ENCODE measurements around the gene SFMBT1. TPM values are rescaled to one million over a fixed set of nuclear protein-coding genes. Genes with fewer than 3 reads are reported as not detected.

Gene SFMBT1
- polyA plus RNA-seq, 3 donors, result 0.61 to 2.7 (median 0.91) TPM

DNA sequence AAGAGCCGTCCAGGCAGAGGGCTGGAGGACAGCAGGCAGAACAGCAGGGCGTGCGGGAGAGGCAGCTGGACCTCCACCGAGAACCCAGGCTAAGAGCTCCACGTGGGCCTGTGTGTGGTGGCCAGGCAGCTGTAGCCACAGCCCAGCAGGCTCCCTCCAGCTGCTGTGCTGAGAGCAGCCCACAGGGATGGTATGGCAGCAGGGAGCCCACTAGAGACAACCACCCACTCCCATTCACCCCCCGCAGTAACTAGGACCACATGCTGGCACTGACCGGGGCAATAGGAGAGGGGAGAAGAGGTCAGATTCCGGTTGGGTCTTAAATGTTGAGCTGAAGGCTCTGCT, 185.5 kb downstream of the SFMBT1 start:
- no peak overlapping the region for H3K4me3 Mint-ChIP-seq
- H3K27me3 Mint-ChIP-seq (ENCODE audit: low read depth in 3 of 3), result peaks cover 0 to 3% (median 0%) of the 10 kb centered on the region in 3 donors
- intact Hi-C loops (cut with micrococcal nuclease), result no loop called here
- H2AFZ ChIP-seq (ENCODE audit: insufficient read depth, low read depth, low read length, poor library complexity, severe bottlenecking), result no peak overlapping the region
- H3K9ac ChIP-seq (ENCODE audit: insufficient read depth, low read length, poor library complexity, severe bottlenecking), result no peak overlapping the region
- H3K27ac ChIP-seq (ENCODE audit: low read depth in 1 of 2, low read length in 2 of 2), result no peak overlapping the region
- peaks cover 57% of the 10 kb centered on the region for H4K20me1 ChIP-seq (ENCODE audit: insufficient read depth, low read length)
- peaks cover 14 to 23% (median 18%) of the 10 kb centered on the region in 7 donors for H3K9me3 Mint-ChIP-seq
- peaks cover 12% of the 10 kb centered on the region in 2 donors for H3K9me3 ChIP-seq (replicated peaks in 1 of 2; ENCODE audit: control insufficient read depth in 1 of 2, insufficient read depth in 1 of 2, low read length in 2 of 2)
- no peaks in the 10 kb centered on the region for H3K4me1 ChIP-seq (ENCODE audit: control insufficient read depth in 1 of 2, insufficient read depth in 2 of 2, low read length in 2 of 2)
- H3K79me2 ChIP-seq (ENCODE audit: insufficient read depth, low read length), result no peaks in the 10 kb centered on the region
- H3K27me3 ChIP-seq (ENCODE audit: control insufficient read depth in 2 of 2, insufficient read depth in 2 of 2, low read length in 2 of 2), result no peaks in the 10 kb centered on the region
- no peak overlapping the region for H3K4me3 ChIP-seq (replicated peaks in 1 of 3; ENCODE audit: low read depth in 2 of 3, low read length in 3 of 3)
- 97% methylated on average over 7 of the region's 8 CpGs for WGBS (ENCODE audit: insufficient coverage)
- H3K36me3 Mint-ChIP-seq, result peaks cover 37 to 44% of the 10 kb centered on the region in 2 donors
- peaks cover 12 to 26% of the 10 kb centered on the region in 2 donors for H3K36me3 ChIP-seq (replicated peaks in 1 of 2; ENCODE audit: control insufficient read depth in 1 of 2, insufficient read depth in 2 of 2, low read length in 2 of 2)
- TF ChIP-seq, protein P1, sequence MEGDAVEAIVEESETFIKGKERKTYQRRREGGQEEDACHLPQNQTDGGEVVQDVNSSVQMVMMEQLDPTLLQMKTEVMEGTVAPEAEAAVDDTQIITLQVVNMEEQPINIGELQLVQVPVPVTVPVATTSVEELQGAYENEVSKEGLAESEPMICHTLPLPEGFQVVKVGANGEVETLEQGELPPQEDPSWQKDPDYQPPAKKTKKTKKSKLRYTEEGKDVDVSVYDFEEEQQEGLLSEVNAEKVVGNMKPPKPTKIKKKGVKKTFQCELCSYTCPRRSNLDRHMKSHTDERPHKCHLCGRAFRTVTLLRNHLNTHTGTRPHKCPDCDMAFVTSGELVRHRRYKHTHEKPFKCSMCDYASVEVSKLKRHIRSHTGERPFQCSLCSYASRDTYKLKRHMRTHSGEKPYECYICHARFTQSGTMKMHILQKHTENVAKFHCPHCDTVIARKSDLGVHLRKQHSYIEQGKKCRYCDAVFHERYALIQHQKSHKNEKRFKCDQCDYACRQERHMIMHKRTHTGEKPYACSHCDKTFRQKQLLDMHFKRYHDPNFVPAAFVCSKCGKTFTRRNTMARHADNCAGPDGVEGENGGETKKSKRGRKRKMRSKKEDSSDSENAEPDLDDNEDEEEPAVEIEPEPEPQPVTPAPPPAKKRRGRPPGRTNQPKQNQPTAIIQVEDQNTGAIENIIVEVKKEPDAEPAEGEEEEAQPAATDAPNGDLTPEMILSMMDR (IDR thresholded peaks at IDR 0.05), result no peak
- no peaks in the 10 kb centered on the region for H3K4me1 Mint-ChIP-seq
- no peak overlapping the region for H3K4me2 ChIP-seq (replicated peaks; ENCODE audit: extremely low read depth, low read length, poor library complexity, severe bottlenecking)
- no peak for DNase-seq
- H3K27ac Mint-ChIP-seq, result peak overlapping the region in 2 of 7 donors; percentile 10 to 21

DNA sequence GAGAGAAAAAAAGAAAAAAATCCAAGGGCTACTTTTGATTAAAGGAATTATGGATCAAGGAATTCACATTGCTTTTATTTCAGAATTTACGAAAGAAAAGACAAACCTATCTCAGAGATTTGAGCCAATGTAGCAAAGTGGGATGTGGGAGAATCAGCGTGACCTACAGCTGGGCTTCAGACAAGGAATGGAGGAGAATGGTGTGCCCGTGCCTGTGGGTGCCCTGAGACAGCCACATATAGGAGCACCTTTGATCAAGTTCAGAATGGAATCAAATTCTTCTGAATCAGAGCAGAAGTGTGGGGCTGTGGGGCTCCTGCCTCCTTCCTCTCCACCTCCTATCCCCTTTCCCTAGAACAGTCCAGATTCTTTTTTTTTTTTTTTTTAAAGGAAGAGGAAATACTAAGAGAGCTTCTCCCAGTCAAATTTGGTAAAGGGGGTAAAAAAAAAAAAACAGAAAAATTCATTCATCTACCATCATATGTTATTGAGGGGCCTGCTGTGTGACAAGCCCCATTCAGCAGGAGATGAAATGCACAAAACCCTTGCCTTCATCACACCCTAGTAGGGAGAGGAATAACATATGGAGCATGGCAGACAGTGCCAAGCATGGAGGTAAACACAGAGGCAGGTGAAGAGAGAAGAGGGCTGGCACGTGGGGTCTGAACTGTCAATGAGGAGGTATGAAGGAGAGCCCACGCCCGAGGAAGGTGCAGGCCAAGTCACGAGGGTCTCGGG, 186.0 kb downstream of the SFMBT1 start:
- 100% methylated on average over 5 of the region's 8 CpGs for WGBS (ENCODE audit: insufficient coverage)

More for the DNA sequence above, 186.0 kb downstream of the SFMBT1 start:
- TF ChIP-seq, protein P1 (IDR thresholded peaks at IDR 0.05), result no peak
- no peaks in the 10 kb centered on the region for H3K79me2 ChIP-seq (ENCODE audit: insufficient read depth, low read length)
- H3K36me3 ChIP-seq (replicated peaks in 1 of 2; ENCODE audit: control insufficient read depth in 1 of 2, insufficient read depth in 2 of 2, low read length in 2 of 2), result peaks cover 13 to 30% of the 10 kb centered on the region in 2 donors
- Mint-ChIP-seq H3K27ac (peak overlapping the region in 3 of 7 donors; percentile 10 to 15 (median 12)), H3K4me3 (no peak overlapping the region), H3K36me3 (peaks cover 35 to 42% of the 10 kb centered on the region in 2 donors), H3K27me3 (ENCODE audit: low read depth in 3 of 3) (peaks cover 0 to 3% (median 0%) of the 10 kb centered on the region in 3 donors), H3K9me3 (peaks cover 9 to 17% (median 13%) of the 10 kb centered on the region in 7 donors), H3K4me1 (no peaks in the 10 kb centered on the region)
- no peak overlapping the region for H3K4me2 ChIP-seq (replicated peaks; ENCODE audit: extremely low read depth, low read length, poor library complexity, severe bottlenecking)
- no peaks in the 10 kb centered on the region for H3K27me3 ChIP-seq (ENCODE audit: control insufficient read depth in 2 of 2, insufficient read depth in 2 of 2, low read length in 2 of 2)
- H3K9ac ChIP-seq (ENCODE audit: insufficient read depth, low read length, poor library complexity, severe bottlenecking), result no peak overlapping the region
- H3K4me1 ChIP-seq (ENCODE audit: control insufficient read depth in 1 of 2, insufficient read depth in 2 of 2, low read length in 2 of 2), result no peaks in the 10 kb centered on the region
- peaks cover 57% of the 10 kb centered on the region for H4K20me1 ChIP-seq (ENCODE audit: insufficient read depth, low read length)
- no peak overlapping the region for H2AFZ ChIP-seq (ENCODE audit: insufficient read depth, low read depth, low read length, poor library complexity, severe bottlenecking)
- peaks cover 10% of the 10 kb centered on the region in 2 donors for H3K9me3 ChIP-seq (replicated peaks in 1 of 2; ENCODE audit: control insufficient read depth in 1 of 2, insufficient read depth in 1 of 2, low read length in 2 of 2)
- no peak overlapping the region for H3K27ac ChIP-seq (ENCODE audit: low read depth in 1 of 2, low read length in 2 of 2)
- no peak overlapping the region for H3K4me3 ChIP-seq (replicated peaks in 1 of 3; ENCODE audit: low read depth in 2 of 3, low read length in 3 of 3)
- no peak for DNase-seq
- intact Hi-C loops (cut with micrococcal nuclease), result loop anchor here in 1 of 2 donors (5.0 kb wide), 1 partner anchor 72 kb away; no protein-coding TSS in a partner anchor
